ENCODE results near the gene TBC1D4.

DNA sequence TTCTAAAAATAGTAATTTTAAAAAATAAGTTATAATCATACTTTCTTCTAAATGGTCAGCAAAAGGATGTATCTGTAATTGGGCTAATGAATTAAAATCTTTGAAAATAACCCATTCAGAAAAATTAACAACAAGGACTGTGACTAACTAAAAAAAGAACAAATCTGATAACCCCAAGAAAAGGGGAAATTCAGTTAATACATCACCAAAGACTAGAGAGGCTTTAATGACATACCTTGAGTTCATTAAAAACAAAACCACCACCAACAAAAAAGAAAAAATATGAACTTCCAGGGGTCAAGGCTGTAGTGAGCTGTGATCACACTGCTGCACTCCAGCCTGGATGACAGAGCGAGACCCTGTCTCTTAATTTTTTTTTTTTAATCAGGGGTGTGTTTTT, 121.8 kb downstream of the TBC1D4 start:
- TF ChIP-seq POLR2A (IDR thresholded peaks at IDR 0.05; ENCODE audit: low read depth) (no peak), POLR2AphosphoS5 (IDR thresholded peaks at IDR 0.05) (no peak), EP300 (IDR thresholded peaks at IDR 0.05) (no peak)
- TF ChIP-seq, protein P1, sequence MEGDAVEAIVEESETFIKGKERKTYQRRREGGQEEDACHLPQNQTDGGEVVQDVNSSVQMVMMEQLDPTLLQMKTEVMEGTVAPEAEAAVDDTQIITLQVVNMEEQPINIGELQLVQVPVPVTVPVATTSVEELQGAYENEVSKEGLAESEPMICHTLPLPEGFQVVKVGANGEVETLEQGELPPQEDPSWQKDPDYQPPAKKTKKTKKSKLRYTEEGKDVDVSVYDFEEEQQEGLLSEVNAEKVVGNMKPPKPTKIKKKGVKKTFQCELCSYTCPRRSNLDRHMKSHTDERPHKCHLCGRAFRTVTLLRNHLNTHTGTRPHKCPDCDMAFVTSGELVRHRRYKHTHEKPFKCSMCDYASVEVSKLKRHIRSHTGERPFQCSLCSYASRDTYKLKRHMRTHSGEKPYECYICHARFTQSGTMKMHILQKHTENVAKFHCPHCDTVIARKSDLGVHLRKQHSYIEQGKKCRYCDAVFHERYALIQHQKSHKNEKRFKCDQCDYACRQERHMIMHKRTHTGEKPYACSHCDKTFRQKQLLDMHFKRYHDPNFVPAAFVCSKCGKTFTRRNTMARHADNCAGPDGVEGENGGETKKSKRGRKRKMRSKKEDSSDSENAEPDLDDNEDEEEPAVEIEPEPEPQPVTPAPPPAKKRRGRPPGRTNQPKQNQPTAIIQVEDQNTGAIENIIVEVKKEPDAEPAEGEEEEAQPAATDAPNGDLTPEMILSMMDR (IDR thresholded peaks at IDR 0.05), result no peak

Measured in esophagus muscularis mucosa (tissue), 4 donors.